ENCODE measurements around the gene C11orf68. TPM values are rescaled to one million over a fixed set of nuclear protein-coding genes. Genes with fewer than 3 reads are reported as not detected.

Gene C11orf68
- total and polyA plus RNA-seq, 10 of the 15 experiments (the other 5 are each of a cell fraction or from before 2014, with no cell fraction given), result 3.0 to 25.4 (median 16.7) TPM

- TF ChIP-seq ZNF687 (IDR thresholded peaks at IDR 0.05) (0 out of 2 replicates have a peak, but pooled peaks have one; percentile 21), RFX5 (IDR thresholded peaks at IDR 0.05; ENCODE audit: low read depth, low read length) (0 out of 2 replicates have a peak, but pooled peaks have one; percentile 10), SRF (IDR thresholded peaks at IDR 0.05; ENCODE audit: low read depth in 2 of 2, low read length in 2 of 2) (no peak), SIN3A (IDR thresholded peaks at IDR 0.05; ENCODE audit: low read depth, low read length) (no peak), PBX3 (IDR thresholded peaks at IDR 0.05; ENCODE audit: insufficient replicate concordance, low read depth, low read length) (no peak), DPF2 (IDR thresholded peaks at IDR 0.05) (no peak), NKRF (conservative IDR thresholded peaks at IDR 0.05) (no peak), NFYA (IDR thresholded peaks at IDR 0.05; ENCODE audit: borderline replicate concordance, low read depth, low read length) (no peak), HDAC6 (IDR thresholded peaks at IDR 0.05; ENCODE audit: unreplicated experiment) (no peak), KAT2A (conservative IDR thresholded peaks at IDR 0.05; ENCODE audit: control insufficient read depth, low read depth, low read length) (no peak), NR2C1 (IDR thresholded peaks at IDR 0.05) (no peak), PKNOX1 (IDR thresholded peaks at IDR 0.05) (no peak), CREM (IDR thresholded peaks at IDR 0.05; ENCODE audit: low read depth) (no peak), CTCF (IDR thresholded peaks at IDR 0.05 in 2 of 3, conservative IDR thresholded peaks at IDR 0.05 in 1 of 3; ENCODE audit: control insufficient read depth in 2 of 3, extremely low read depth in 1 of 3, insufficient read depth in 1 of 3, low read depth in 3 of 3, low read length in 3 of 3) (peak in 2 of 3 experiments; percentile 26 to 37; a peak in 3 of 6 replicates), ZNF622 (IDR thresholded peaks at IDR 0.05) (no peak), WRNIP1 (IDR thresholded peaks at IDR 0.05; ENCODE audit: borderline replicate concordance, low read depth, low read length) (no peak), IRF3 (IDR thresholded peaks at IDR 0.05) (no peak)
Observed at GRCh38 chr11:65911682-65912568, 6.9 kb downstream of the C11orf68 start (continued).

All from GM12878 (cell line).